NCI-H345 treated with DMSO at 0.1 percent for 48 hours (cell line): ENCODE data around the gene ZFP36L2.

ENCODE experiments used
- DNase-seq: peaks from one replicate; lab custom pipeline; 2025; ENCODE audit not compliant: unreplicated experiment; lab: John Stamatoyannopoulos, UW

The ZFP36L2 gene

GRCh38 chr2:43250015-43250414, 23.6 kb upstream of the ZFP36L2 start:
- DNase-seq: no peak

GRCh38 chr2:43248621-43249020, 22.2 kb upstream of the ZFP36L2 start:
- DNase-seq: no peak

- DNase-seq: no peak
These were observed 20.2 kb upstream of the ZFP36L2 start for GRCh38 chr2:43246641-43247040.

GRCh38 chr2:43241558-43241957, 15.2 kb upstream of the ZFP36L2 start:
- DNase-seq: no peak

- DNase-seq: no peak
These were observed 14.4 kb upstream of the ZFP36L2 start for GRCh38 chr2:43240766-43241150.

- no peak for DNase-seq
These were observed 13.8 kb upstream of the ZFP36L2 start for GRCh38 chr2:43239981-43240765.

GRCh38 chr2:43238813-43239212, 12.4 kb upstream of the ZFP36L2 start:
- DNase-seq: no peak

- no peak for DNase-seq
These were observed 11.8 kb upstream of the ZFP36L2 start for GRCh38 chr2:43238176-43238575.

GRCh38 chr2:43233218-43234212, 7.1 kb upstream of the ZFP36L2 start:
- DNase-seq: no peak

- no peak for DNase-seq
These were observed 4.8 kb upstream of the ZFP36L2 start for GRCh38 chr2:43230951-43231827.

GRCh38 chr2:43230351-43230885, 4.0 kb upstream of the ZFP36L2 start:
- no peak for DNase-seq

GRCh38 chr2:43228756-43229659, 2.6 kb upstream of the ZFP36L2 start:
- DNase-seq: no peak

GRCh38 chr2:43228321-43228751, 1.9 kb upstream of the ZFP36L2 start:
- no peak for DNase-seq

GRCh38 chr2:43227830-43228281, 1.4 kb upstream of the ZFP36L2 start:
- no peak for DNase-seq

- DNase-seq: peak; percentile 51
These were observed 786 bp upstream of the ZFP36L2 start for GRCh38 chr2:43226955-43227829.

- no peak for DNase-seq
These were observed 433 bp downstream of the ZFP36L2 start for GRCh38 chr2:43225788-43226557.

- no peak for DNase-seq
These were observed 1.2 kb downstream of the ZFP36L2 start for GRCh38 chr2:43225093-43225787.
